Nephron (organoid): Measurements from ENCODE around the gene MRPL49.
"Not testable (repeated sequence)": the region's sequence is repeated elsewhere in the genome, so short reads cannot be mapped to it uniquely, and the experiment has no call there.

ENCODE experiments used
- H3K27ac Mint-ChIP-seq, 3 experiments: 2 replicates each; pipeline ENCODE4 v1.8.0; 2020; ENCODE audit warnings: mixed read lengths in 3 of 3, mild to moderate bottlenecking in 2 of 3, moderate library complexity in 1 of 3
- H3K27me3 Mint-ChIP-seq: 2 replicates; pipeline ENCODE4 v1.8.0; 2021; ENCODE audit warnings: low read depth, mild to moderate bottlenecking, moderate library complexity, mixed read lengths
- H3K36me3 Mint-ChIP-seq: 2 replicates; pipeline ENCODE4 v1.8.0; 2020; ENCODE audit warnings: low read depth, mixed read lengths
- H3K4me1 Mint-ChIP-seq: 2 replicates; pipeline ENCODE4 v1.8.0; 2020; ENCODE audit warnings: mixed read lengths
- H3K4me3 Mint-ChIP-seq, 3 experiments: 2 replicates each; pipeline ENCODE4 v1.8.0; 2020; ENCODE audit warnings: mild to moderate bottlenecking in 3 of 3, mixed read lengths in 3 of 3, moderate library complexity in 2 of 3
- H3K9me3 Mint-ChIP-seq: 2 replicates; pipeline ENCODE4 v1.8.0; 2020; ENCODE audit warnings: mixed read lengths
- CTCF ChIP-seq, 3 experiments: fragments of 200-600 bp; sonication (generic); IDR thresholded peaks; one replicate each; pipeline ENCODE4 v1.5.0; 2021; ENCODE audit warnings: antibody characterized with exemption in 3 of 3; ENCODE audit not compliant: unreplicated experiment in 3 of 3

The MRPL49 gene

GRCh38 chr11:65136515-65137096 is 14.5 kb downstream of the MRPL49 start:
- H3K4me3 Mint-ChIP-seq = peak overlapping the region; percentile 80 to 99 (median 85)
- H3K4me1 Mint-ChIP-seq = peaks cover 30% of the 10 kb centered on the region
- H3K36me3 Mint-ChIP-seq = peaks cover 5% of the 10 kb centered on the region
- peaks cover 9% of the 10 kb centered on the region for H3K27me3 Mint-ChIP-seq
- H3K27ac Mint-ChIP-seq = peak overlapping the region; percentile 92 to 100 (median 100)
- TF ChIP-seq CTCF (IDR thresholded peaks at IDR 0.05; ENCODE audit: unreplicated experiment in 3 of 3) = no peak
- no peaks in the 10 kb centered on the region for H3K9me3 Mint-ChIP-seq

GRCh38 chr11:65141896-65142494 is 19.9 kb downstream of the MRPL49 start:
- Mint-ChIP-seq H3K27me3 (peaks cover 14% of the 10 kb centered on the region), H3K4me1 (no peaks in the 10 kb centered on the region), H3K27ac (no peak overlapping the region), H3K4me3 (no peak overlapping the region), H3K36me3 (no peaks in the 10 kb centered on the region), H3K9me3 (no peaks in the 10 kb centered on the region)
- no peak for TF ChIP-seq CTCF (IDR thresholded peaks at IDR 0.05; ENCODE audit: unreplicated experiment in 3 of 3)

- Mint-ChIP-seq H3K36me3 (no peaks in the 10 kb centered on the region), H3K4me1 (peaks cover 19% of the 10 kb centered on the region), H3K27ac (no peak overlapping the region), H3K9me3 (no peaks in the 10 kb centered on the region), H3K27me3 (peaks cover 7% of the 10 kb centered on the region), H3K4me3 (no peak overlapping the region)
- TF ChIP-seq CTCF (IDR thresholded peaks at IDR 0.05; ENCODE audit: unreplicated experiment in 3 of 3) = no peak
Measured at GRCh38 chr11:65147352-65148075, 25.4 kb downstream of the MRPL49 start.

- H3K9me3 Mint-ChIP-seq = no peaks in the 10 kb centered on the region
- H3K36me3 Mint-ChIP-seq = no peaks in the 10 kb centered on the region
- H3K4me3 Mint-ChIP-seq = no peak overlapping the region
- H3K27me3 Mint-ChIP-seq = peaks cover 11% of the 10 kb centered on the region
- H3K4me1 Mint-ChIP-seq = peaks cover 19% of the 10 kb centered on the region
- H3K27ac Mint-ChIP-seq = no peak overlapping the region
- TF ChIP-seq CTCF (IDR thresholded peaks at IDR 0.05; ENCODE audit: unreplicated experiment in 3 of 3) = no peak
Measured at GRCh38 chr11:65148657-65149056, 26.5 kb downstream of the MRPL49 start.

- not testable (repeated sequence) for H3K9me3 Mint-ChIP-seq, H3K4me3 Mint-ChIP-seq, H3K36me3 Mint-ChIP-seq
- peaks cover 11% of the 10 kb centered on the region for H3K27me3 Mint-ChIP-seq
- peak overlapping the region; percentile 76 to 90 (median 83) for H3K27ac Mint-ChIP-seq
- H3K4me1 Mint-ChIP-seq = peaks cover 19% of the 10 kb centered on the region
Measured at GRCh38 chr11:65150131-65150508, 28.0 kb downstream of the MRPL49 start.

GRCh38 chr11:65150509-65151299 is 28.6 kb downstream of the MRPL49 start:
- peak overlapping the region in 1 of 3 experiments; percentile 12 for H3K4me3 Mint-ChIP-seq
- TF ChIP-seq CTCF (IDR thresholded peaks at IDR 0.05; ENCODE audit: unreplicated experiment in 3 of 3) = no peak
- peak overlapping the region; percentile 76 to 90 (median 83) for H3K27ac Mint-ChIP-seq
- no peaks in the 10 kb centered on the region for H3K9me3 Mint-ChIP-seq
- peaks cover 11% of the 10 kb centered on the region for H3K27me3 Mint-ChIP-seq
- H3K36me3 Mint-ChIP-seq = no peaks in the 10 kb centered on the region
- peaks cover 19% of the 10 kb centered on the region for H3K4me1 Mint-ChIP-seq
